WI38 (cell line): Measurements from ENCODE around the gene ABR.
A peak's percentile ranks its signal among the peaks of the same experiment; 100 is the strongest.
"Not testable (repeated sequence)": the region's sequence is repeated elsewhere in the genome, so short reads cannot be mapped to it uniquely, and the experiment has no call there.

Experiments used
- H3K4me3 ChIP-seq: 2 replicates; pipeline ENCODE4 v1.5.1; 2011; ENCODE audit warnings: low read depth, mild to moderate bottlenecking, control low read depth, low read length
- TF ChIP-seq, protein P1 (sequence below): IDR thresholded peaks from 2 replicates; pipeline ENCODE4 v1.5.1; 2012; ENCODE audit warnings: low read depth, mild to moderate bottlenecking, control low read depth, low read length

The ABR gene

DNA sequence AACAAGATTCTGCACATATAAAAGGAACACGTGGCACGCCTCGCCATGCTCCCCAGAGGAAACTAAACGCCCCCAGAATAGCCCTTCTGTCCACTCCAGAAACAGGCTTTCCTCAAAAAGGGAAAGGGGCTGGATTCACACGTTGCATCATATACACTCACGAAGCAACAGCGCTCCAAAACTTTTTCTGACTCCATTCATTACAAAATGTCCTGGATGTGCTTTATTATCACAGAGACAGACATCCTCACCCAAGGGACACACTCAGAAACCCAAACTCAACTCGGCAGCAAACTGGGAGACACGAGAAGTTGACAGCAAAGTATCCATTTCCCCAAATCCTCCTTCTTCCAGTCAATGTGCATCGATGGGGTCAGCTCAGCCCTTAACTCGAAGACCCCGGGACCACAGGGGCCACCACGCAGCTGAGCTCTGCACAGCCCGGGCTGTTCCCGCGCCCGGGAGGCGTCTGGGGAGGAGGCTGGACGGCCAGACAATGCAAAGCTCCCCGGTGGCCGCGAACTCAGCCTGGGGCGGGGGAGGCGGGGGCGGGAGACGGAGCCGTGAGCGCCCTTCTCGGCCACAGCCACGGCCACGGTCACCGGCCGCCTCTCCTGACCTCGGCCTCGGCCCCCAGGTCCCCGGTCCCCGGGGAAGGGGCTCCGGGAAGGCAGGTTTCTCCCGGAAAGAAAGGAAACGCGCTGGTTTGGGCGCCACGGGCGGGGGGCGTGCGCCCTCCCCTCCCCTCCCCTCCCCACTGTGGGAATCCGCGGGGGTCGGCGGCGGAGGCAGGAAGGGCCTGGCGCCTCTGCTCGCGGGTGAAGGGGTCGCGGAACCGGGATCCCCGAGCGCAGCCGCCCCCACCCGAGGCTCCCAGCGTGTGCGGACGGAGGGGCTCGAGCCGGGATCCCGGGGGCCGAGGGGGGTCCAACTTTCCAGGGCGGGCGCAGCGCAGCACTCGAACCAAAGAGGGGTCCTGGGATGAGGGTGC, 201.4 kb downstream of the ABR start:
- TF ChIP-seq, protein P1, sequence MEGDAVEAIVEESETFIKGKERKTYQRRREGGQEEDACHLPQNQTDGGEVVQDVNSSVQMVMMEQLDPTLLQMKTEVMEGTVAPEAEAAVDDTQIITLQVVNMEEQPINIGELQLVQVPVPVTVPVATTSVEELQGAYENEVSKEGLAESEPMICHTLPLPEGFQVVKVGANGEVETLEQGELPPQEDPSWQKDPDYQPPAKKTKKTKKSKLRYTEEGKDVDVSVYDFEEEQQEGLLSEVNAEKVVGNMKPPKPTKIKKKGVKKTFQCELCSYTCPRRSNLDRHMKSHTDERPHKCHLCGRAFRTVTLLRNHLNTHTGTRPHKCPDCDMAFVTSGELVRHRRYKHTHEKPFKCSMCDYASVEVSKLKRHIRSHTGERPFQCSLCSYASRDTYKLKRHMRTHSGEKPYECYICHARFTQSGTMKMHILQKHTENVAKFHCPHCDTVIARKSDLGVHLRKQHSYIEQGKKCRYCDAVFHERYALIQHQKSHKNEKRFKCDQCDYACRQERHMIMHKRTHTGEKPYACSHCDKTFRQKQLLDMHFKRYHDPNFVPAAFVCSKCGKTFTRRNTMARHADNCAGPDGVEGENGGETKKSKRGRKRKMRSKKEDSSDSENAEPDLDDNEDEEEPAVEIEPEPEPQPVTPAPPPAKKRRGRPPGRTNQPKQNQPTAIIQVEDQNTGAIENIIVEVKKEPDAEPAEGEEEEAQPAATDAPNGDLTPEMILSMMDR, result no peak
- H3K4me3 ChIP-seq, result peak overlapping the region; percentile 86

DNA sequence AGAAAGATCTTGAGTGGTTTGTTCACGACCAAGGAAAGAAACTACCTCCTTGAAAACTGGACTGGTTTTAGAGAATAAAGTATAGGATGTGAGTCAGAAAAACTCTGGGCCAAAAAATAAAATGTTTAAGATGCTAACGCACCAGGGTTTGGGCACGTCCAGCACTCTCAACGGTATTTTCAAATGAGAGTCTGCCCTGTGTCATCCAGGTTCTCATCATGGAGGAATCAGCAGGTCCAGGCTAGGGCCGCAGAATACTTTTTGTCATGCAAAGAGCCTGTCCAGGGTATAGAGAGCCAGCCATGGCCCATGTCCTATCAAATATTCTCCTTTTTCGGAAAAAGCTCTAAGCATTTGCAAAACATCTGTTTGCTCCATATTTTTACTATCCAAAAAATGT, 202.6 kb downstream of the ABR start:
- TF ChIP-seq, protein P1, result no peak
- peak overlapping the region; percentile 86 for H3K4me3 ChIP-seq

GRCh38 chr17:976312-976711, 203.5 kb downstream of the ABR start:
- H3K4me3 ChIP-seq, result no peak overlapping the region
- TF ChIP-seq, protein P1, result no peak

GRCh38 chr17:975371-975915, 204.3 kb downstream of the ABR start:
- H3K4me3 ChIP-seq, result no peak overlapping the region
- TF ChIP-seq, protein P1, result no peak

GRCh38 chr17:974778-975177, 205.0 kb downstream of the ABR start:
- not testable (repeated sequence) for H3K4me3 ChIP-seq

DNA sequence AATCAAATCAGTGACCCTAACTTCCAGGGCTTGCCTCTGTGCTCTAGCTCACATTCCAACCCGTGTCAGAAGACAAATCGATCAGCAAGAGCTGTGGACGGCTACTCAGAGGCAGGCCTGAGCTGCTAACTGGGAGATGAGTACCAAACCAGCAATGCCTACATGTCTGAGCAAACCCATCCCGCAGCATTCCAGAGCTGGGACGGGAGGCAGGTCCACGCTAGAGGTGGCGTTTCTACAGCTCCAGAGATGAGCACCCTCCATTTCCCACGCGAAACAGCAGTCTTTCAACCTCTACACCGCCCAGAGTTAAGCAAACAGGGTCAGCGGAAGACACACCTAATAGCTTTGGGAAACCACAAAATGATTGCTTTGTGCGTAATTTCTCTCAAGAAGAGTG, 206.7 kb downstream of the ABR start:
- TF ChIP-seq, protein P1, result no peak
- no peak overlapping the region for H3K4me3 ChIP-seq

GRCh38 chr17:971861-972260, 207.9 kb downstream of the ABR start:
- H3K4me3 ChIP-seq, result not testable (repeated sequence)

- no peak overlapping the region; the same call in 1 of the 2 replicates for H3K4me3 ChIP-seq
- TF ChIP-seq, protein P1, result no peak
Observed at GRCh38 chr17:970364-970763, 209.4 kb downstream of the ABR start.
